ENCODE measurements around the gene ZNF101.

- TF ChIP-seq POLR2A (IDR thresholded peaks at IDR 0.05) (no peak), CTCF (IDR thresholded peaks at IDR 0.05) (no peak)
These were observed 37.3 kb upstream of the ZNF101 start for GRCh38 chr19:19631346-19631745.

All from testis (tissue), 2 donors.